GM12892 (cell line): ENCODE measurements around the gene SMCO2.

Source experiments
- POLR2A ChIP-seq: IDR thresholded peaks from 2 replicates; pipeline ENCODE4 v1.6.1; 2011; ENCODE audit warnings: low read depth, low read length, control low read depth
- POLR2AphosphoS5 ChIP-seq: IDR thresholded peaks from 2 replicates; pipeline ENCODE4 v1.6.1; 2011; ENCODE audit warnings: low read depth, low read length, control low read depth

DNA sequence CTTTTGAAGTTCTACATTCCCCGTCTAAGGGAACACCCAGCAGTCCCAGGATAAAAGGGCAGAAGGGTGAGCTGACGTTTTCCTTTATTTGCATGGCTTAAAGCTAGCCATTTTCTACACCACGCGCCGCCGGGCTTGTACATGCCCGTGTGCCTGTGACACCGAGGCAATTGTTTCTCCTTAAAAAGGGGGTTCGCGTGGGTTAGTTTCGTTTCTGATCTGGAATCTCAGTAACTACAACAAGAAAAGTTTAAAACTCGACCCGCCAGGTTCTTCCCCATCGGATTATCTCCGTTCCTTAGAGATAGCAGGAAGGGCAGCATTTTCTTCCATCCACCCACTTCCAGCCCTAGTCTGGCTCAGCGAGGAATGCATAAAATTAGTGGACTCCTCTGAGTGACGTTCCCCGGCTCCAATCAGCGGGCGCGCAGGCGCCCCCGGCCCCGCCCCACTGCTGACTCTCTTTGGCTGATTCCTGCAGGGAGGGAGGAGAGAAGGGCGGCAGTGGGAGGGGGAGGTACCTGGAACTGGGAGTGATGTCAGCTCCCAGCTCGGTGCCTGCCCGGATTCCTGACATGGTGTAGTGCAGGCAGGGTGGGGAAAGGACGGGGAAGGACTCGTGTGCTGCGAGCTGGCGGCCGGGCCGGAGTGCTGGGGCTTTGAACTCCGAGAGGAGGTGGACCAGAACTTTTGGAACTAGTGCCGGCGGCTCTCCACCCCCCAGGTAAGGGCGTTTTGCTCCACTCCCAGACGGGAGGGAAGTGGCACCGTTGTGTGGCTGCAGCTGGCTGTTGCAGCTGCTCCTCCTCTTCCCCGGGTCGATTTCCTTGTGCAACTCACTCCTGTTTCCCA is 77.3 kb downstream of the SMCO2 start, which contains the start of gene PPFIBP1:
- TF ChIP-seq POLR2A (peak; percentile 73), POLR2AphosphoS5 (0 out of 2 replicates have a peak, but pooled peaks have one; percentile 54)
